ENCODE data around the gene TSPAN13.
"Not testable (repeated sequence)": the region's sequence is repeated elsewhere in the genome, so short reads cannot be mapped to it uniquely, and the experiment has no call there.

Gene TSPAN13

DNA sequence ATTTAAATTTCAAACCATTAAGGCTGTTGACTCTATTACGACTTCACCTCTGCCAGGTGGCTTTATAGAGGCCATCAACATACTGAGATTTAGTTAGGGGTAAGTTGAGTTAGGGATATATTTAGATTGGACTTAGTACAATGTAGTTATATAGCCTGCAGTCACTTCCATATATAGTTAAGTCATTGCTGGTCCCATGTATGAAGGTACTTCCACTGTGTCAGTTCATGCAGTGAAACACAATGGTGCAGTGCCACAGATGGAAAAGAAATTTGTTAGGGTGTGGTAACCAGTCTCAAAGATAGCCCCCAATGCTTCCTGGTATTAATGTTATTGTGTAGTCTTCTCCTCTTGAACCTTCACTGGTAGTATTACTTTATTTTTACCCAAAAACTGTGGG, 12.6 kb upstream of the TSPAN13 start:
- DNase-seq (ENCODE audit: low read depth), result no peak

DNA sequence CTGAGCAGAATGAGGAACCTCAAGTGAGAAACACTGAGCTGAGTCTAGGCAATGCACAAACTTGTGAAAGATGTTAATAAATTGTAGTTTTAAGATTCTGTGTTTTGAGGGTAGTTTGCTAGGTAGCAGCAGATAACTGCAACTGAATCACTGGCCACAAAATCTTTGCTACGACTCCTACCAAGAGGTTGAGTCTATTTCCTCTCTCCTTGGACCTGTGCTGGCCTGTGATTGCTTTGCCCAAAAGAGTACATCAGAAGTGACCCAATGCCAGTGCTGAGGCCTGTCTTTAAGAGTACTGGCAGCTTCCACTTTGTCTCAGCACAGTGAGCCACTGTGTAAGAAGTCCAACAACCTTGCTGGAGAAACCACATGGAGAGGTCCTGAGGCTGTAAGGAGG, 11.9 kb upstream of the TSPAN13 start:
- DNase-seq (ENCODE audit: low read depth), result no peak

DNA sequence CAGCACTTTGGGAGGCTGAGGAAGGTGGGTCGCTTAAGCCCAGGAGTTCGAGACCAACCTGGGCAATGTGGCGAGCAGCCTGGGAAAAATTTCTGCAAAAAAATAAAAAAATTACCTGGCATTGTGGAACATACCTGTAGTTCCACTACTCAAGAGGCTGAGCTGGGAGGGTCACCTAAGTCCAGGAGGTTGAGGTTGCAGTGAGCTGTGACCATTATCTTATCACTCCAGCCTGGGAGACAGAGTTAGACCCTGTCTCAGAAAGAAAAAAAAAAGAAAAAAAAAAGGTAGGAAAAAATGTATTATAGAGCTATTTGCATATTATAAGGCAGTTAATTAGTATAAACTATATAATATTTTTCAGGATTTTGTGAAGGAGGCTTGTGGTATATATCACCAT, 11.0 kb upstream of the TSPAN13 start:
- no peak for DNase-seq (ENCODE audit: low read depth)

DNA sequence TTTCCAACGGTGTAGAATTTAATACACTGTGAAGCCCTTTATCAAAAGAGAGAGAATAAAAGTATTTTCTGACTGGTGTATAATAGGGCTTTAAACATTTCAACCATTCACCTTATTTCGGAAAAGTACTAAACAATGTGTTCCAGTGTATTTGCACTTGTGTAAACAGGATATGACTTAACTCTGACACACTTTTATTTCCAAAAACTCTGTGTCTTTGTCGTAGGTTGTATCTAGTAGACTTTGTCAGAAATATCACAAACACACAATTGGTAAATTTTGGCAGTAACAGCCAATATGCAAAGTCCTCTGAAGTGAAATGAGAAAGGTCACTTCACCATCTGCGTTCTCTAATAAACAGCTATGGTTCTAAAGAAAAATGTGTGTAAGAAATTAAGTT, 10.3 kb upstream of the TSPAN13 start:
- peak; percentile 5 for DNase-seq (ENCODE audit: low read depth)

DNA sequence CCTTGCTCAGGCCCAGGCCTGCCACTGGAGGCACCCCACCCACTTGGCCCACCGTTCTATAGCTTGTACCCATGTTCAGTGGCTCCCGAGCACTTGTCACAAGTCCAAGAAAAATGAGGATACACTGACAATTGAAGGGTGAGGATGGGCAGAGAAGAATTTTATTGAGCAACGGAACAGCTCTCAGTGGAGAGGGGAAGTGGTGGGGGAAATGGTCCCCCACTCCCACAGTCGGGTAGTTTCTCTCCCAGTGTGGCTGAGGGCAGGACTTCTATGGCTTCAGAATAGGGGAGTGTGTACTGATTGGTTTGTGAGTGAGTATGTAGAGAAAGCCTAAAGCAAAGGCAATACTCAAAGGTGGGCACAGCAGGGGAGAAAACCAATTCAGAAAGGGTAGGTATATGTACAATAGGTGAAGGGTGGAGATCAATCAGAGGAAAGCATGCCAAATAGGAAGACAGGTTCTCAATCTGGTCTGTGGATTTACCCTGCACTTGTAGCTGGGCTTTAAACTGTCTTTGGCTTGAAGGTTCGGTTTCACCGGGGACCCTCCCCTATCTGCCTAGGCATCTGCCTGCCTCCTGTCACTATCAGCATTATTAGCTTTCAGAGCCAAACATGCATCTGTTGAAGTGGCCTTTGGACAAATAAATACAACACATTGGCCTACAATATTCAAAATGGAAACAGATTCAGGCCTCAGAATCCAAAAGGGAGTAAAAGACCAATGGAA, 8.9 kb upstream of the TSPAN13 start:
- DNase-seq (ENCODE audit: low read depth), result no peak

DNA sequence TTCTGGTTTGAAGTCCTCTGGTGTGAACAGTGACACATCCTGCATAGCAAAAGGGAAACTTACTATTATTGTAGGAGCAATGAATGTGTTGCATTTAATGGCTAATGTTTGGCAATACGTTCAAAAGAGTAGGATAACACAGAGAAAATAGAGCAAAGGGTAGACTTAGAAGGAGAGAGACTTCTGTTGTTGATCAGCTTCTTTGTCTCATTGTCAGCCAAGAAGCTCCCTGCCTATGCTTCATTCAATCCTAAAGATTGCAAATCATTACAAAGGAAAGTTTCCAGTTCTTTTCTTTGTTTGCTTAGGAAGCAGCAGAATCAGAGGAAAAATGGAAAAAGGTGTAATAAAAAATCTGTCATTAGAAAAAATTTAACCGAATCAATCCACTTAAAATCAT, 7.9 kb upstream of the TSPAN13 start:
- peak; percentile 1 for DNase-seq (ENCODE audit: low read depth)

DNA sequence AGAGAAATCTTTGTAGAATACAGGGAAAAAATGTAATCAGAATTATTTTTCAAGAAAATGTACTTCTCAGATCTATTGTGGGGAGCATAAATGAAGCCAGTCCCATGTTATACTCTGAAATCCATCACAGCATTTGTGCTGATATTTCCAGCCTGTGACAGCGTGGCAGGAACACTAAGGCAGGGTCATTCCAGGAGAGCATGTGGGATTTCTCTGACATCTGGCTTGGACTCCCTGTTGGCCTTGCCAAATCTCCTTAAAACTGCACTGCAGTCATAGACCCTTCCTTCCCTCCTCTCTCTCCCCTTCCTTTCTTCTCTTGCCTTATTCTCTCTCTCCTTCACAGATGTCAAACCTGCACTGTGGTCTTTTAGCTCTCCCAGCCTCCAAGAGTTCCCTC, 6.5 kb upstream of the TSPAN13 start:
- DNase-seq (ENCODE audit: low read depth), result no peak

DNA sequence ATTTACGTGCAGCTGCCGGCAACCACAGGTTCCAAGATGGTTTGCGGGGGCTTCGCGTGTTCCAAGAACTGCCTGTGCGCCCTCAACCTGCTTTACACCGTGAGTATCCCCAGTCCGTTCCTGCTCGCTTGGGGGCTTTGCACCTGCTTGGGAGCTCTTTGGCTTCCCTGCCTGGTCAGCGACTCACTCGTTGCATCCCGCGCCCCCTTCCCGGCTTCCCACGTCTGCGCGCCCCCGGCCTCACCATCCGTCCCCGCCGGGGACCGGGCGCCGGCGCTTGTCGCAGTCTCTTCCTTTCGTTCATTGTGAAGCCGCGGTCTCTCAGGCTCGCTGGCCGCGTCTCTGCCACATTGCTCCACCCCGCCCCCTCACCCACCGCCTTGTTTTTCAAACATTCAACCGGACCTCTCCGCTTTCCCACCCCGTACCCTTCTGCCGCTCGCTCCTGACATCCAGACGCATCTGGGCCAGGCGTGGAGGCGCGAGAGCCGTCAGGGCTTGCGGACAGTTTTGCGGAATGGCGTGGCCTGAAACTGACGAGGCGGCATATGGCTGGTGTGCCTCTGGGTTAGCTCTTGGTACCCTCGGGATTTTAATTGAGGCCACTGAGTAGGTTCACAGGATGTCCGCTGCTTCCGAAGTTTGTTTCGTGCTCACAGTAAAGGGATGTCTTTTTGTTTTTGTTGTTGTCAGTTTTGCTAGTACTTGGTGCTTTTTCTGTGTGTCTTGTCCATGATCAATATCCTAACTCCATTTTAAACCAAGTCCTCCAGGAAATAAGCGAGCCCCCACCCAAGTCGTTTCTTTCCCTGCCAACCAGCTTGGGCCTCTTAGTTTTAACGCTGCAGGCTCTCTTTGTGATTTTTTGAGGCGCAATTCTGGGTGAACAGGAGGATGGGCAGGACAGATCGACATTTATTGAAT, 639 bp downstream of the TSPAN13 start:
- DNase-seq (ENCODE audit: low read depth), result peak; percentile 4

DNA sequence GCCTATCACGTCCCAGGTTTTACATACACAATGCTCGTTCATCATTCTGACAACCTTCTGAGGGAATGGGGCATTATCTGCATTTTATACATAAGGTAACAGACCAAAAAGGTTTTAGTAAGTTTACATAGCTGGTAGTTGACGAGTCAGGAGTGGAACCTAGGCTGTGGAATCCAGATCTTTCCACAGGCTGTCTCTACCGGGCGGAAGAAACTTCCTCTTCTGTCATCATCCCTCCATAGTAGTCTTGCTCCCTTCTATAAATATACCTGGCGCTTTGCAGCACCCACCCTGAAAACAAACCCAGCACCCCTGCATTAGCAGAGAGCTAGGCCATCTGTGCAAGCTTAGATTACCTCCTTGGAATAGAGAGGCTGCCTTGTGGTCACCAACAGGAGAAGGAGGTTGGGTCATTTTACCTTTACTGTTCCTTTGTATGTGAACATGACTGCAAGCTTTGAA, 1.3 kb downstream of the TSPAN13 start:
- DNase-seq (ENCODE audit: low read depth), result no peak

DNA sequence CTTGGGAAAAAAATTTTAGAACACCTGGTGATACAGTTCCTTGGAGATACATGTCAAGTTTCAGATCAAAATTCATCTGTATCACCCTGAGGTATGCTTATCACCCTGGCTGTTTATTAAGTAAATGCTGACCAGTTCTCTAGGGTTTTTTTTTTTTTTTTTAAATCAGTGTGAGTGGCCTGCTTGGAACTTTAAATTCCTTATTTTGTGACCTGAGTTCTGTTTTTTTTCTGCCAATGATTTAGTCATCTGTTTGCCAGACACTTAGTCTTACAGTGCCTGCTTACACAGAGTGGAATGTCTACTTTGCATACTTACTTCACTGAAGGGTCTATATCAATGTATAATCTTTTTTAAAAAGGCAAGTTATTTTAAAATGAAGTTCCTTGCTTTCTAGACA, 1.8 kb downstream of the TSPAN13 start:
- DNase-seq (ENCODE audit: low read depth), result no peak

DNA sequence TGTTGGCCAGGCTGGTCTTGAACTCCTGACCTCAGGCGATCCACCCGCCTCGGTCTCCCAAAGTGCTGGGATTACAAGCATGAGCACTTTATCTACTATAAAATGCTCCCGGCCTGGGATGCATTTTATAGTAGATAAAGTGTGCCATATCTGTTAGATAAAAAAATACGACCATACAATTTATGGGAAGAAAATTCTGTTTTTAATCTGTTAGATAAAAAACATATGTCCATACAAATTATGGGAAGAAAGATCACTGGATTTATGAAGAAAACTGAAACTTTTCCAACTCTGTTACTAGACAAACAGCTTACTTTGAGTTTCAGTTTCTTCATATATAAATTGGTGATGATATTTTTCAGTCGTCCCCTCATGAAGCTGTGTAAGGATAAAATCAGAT, 4.5 kb downstream of the TSPAN13 start:
- no peak for DNase-seq (ENCODE audit: low read depth)

DNA sequence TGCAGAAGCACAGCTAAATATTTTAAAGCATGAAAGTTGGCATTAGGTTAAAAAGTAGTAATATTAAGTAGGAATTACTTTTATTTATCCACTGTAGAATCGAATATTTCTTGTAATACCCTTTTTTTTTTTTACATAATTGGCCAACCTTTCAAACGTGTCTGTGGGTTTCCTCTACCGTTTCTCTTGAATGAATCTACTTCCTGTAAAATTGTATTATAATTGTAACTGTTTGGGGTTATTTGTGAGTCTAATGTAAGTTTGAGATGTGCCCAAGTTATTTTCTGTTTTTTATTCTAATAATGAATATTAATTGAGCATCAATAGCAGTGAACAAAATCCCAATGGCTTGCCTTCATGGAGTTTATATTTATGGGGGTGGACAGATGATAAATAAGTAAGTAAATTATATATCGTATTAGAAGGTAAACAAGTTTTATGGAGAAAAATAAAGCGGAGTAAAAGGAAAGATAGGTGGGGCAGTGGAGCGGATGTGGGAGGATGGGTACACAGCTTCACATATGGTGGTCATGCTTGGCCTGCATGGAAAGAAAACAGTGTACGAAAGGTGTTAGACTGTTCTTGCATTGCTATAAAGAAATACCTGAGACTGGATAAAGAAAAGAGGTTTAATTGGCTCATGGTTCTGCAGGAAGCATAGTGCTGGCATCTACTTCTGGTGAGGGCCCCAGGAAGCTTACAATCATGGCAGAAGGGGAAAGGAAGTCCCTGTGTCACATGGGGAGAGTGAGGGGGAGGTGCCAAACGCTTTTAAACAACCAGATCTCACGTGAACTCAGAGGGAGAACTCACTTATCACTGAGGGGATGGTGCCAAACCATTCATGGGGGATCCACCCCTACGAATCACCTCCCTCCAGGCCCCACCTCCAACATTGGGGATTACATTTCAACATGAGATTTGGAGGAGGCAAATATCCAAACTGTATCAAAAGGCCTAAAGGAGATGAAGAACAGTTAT, 5.4 kb downstream of the TSPAN13 start:
- DNase-seq (ENCODE audit: low read depth), result no peak

DNA sequence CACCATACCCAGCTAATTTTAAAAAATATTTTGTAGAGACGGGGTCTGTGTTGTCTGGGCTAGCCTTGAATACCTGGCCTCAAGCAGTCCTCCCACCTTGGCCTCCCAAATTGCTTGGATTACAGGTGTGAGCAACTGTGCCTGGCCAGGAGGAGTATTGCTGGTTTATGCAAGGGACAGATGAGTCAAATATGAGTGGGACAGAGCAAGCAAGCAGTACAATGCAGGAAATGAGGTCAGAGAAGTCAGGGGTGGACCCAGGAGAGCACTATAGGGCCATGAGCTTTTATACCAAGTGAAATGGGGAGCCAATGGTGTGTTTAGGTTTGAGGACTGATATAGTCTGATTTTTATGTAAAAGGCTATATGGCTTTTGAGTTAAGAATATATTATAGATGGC, 6.3 kb downstream of the TSPAN13 start:
- DNase-seq (ENCODE audit: low read depth), result no peak

DNA sequence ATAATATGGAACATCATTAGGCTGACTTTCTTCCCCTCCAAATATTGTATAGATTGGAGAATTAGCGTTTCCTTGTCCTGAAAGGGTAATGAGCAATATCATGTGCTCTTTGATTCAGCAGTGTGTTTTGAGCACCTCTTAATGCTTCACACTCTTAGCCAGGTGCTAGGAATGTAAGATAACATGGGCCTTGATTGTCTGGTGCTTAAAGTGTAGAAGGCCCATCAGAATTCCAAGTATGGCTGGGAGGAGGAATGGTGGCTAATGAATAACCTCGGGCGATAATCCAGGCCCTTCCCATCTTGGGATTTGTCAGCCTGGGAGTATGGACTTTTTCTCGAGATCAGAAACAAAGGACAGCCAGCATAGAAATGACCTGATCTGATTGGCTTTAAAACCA, 8.6 kb downstream of the TSPAN13 start:
- no peak for DNase-seq (ENCODE audit: low read depth)

DNA sequence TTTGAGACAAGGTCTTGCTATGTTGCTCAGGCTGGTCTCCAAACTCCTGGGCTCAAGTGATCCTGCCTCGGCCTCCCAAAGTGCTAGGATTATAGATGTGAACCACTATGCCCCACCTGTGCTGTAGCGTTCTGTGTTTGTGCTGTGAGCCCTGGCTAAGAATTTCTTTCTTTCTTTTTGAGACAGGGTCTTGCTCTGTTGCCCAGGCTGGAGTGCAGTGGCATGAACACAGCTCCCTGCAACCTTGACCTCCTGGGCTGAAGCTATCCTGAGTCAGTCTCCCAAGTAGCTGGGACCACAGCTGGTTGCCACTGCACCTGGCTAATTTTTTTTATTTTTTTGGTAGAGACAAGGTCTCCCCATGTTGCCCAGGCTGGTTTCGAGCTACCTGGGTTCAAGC, 11.4 kb downstream of the TSPAN13 start:
- DNase-seq (ENCODE audit: low read depth), result no peak

DNA sequence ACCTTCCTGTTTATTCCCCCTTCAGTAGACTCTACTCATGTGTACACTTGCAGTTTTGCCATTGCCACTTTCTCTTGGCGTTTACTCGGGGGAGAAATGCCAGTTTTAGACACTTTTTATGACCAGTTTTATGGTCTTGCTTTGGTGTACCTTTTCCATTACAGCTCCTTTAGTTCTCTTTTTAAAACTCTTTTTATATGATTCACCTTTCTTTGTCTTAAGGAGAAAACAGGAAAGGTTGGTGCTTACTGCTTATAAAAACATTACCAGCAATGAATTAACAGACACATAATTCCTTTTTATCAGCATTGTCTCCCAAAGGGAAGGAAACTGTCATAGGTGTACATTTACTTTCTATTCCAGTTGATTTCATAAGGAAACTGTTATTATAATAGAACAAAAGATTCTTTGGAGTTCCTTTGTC, 11.9 kb downstream of the TSPAN13 start:
- DNase-seq (ENCODE audit: low read depth), result no peak

DNA sequence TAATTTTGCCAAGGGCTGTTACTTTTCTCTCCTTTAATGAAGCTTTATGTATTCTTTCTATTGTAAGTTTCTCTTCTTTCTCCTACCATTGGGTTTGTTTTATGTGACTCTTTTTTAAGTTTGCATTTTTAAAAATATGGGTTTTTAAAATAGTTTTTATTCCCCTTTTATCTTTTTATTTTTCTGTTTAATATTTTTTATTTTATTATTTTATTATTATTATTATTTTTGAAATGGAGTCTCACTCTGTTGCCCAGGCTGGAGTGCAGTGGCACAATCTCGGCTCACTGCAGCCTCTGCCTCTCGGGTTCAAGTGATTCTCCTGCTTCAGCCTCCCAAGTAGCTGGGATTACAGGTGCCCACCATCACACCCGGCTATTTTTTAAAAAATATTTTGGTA, 16.4 kb downstream of the TSPAN13 start:
- DNase-seq (ENCODE audit: low read depth), result not testable (repeated sequence)

DNA sequence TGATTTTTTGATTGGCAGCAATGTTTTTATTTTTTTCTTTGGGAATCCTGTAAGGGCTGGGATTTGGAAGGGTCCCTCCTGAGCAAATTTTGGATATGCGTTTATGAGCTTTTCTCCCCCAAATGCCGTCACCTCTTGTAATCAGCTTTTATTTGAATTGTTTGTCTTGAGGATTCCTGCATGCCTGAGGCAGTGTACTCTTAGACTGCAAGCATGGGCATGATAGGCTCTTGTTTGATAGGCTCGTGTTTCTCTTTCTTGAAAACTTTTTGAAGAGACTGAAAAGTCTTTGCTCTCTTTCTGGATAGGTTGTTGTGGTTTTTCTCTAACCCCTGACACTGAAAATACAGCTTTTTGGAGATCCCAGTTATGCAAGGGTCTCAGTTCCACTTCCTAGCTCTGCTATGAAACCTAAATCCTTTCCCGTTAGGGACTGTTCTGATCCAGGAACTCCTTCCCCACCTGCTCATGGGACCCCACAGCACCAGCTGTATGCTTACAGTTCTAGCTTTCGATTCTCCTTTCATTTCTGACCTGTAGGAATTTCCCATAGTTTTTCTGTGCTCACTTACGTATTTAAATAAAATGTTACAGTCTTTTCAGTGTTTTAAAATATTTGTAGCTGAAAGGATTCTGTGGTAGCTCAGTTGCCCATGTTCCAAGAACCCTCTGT, 17.2 kb downstream of the TSPAN13 start:
- no peak for DNase-seq (ENCODE audit: low read depth)

DNA sequence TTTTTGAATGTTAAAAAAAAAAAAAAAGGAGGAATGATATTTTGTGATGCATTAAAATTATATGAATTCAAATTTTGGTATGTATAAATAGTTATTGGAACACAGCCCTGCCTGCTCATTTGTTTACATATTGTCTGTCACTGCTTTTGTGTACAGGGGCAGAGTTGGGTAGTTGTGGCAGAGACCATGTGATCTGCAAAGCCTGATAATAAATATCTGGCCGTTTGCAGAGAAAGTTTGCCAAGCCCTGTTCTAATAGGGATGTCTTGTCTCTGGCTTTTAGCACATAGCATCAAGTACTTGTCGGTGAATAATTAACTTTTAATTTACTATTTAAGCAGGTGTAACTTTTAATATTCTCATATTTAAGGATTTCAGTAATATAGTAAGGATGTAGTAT, 19.8 kb downstream of the TSPAN13 start:
- no peak for DNase-seq (ENCODE audit: low read depth)

DNA sequence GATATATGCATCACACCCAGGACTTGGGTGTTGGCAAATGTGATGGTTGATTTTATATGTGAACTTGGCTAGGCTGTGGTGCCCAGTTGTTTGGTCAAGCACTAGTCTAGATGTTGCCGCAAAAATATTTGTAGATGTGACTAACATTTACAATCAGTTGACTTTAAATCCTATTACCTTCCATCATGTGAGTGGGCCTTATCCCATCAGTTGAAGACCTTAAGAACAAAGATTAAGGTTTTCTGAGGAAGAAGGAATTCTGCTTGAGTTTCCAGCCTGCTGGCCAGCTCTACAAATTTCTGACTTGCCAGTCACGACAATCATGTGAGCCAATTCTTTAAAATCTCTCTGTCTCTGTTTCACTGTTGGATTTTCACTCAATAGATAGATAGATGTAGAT, 20.3 kb downstream of the TSPAN13 start:
- DNase-seq (ENCODE audit: low read depth), result no peak

DNA sequence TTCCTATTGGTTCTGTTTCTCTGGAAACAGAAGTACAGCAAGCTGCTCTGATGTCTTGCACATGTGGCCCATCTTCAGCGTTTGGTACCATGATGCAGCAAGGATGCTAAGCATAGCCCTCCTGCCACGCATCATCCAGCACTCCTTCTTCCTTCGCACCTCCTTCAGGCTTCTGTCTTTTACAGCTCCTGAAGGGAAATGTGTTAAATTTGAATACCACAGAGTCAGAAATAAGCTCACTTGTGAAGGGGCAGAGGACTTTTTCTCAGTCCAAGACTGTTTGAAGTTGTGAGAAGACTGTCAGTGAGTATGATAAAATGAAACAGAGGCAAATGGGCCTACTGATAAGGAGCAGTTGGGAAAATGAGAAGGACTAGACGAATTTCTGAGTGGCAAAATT, 20.7 kb downstream of the TSPAN13 start:
- DNase-seq (ENCODE audit: low read depth), result no peak

DNA sequence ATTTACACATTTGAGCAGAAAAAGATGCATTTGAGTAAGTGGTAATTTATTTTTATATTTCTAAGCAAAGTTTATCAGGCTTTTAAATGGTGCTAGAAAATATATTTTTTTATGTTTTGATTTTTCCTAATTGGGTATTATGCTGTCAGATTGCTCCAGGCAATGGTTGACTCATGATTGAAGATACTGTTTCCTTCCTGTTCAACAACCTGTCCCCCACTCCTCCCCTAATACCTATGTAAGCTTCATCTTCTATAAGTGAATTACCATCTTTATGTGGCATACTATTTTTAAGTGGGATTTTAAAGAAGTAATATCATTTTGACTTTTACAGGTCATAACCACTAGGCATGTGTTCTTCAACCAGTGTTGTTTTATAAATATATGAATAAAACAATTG, 21.4 kb downstream of the TSPAN13 start:
- DNase-seq (ENCODE audit: low read depth), result no peak

Measured in fibroblast of gingiva (primary cell).